Measurements from ENCODE around the gene AGTRAP. TPM values are rescaled to one million over a fixed set of nuclear protein-coding genes. Genes with fewer than 3 reads are reported as not detected.

AGTRAP gene
- total and polyA plus RNA-seq, 2 of the 4 experiments (the other 2 are of a cell fraction) = 21.5 to 57.7 TPM

DNA sequence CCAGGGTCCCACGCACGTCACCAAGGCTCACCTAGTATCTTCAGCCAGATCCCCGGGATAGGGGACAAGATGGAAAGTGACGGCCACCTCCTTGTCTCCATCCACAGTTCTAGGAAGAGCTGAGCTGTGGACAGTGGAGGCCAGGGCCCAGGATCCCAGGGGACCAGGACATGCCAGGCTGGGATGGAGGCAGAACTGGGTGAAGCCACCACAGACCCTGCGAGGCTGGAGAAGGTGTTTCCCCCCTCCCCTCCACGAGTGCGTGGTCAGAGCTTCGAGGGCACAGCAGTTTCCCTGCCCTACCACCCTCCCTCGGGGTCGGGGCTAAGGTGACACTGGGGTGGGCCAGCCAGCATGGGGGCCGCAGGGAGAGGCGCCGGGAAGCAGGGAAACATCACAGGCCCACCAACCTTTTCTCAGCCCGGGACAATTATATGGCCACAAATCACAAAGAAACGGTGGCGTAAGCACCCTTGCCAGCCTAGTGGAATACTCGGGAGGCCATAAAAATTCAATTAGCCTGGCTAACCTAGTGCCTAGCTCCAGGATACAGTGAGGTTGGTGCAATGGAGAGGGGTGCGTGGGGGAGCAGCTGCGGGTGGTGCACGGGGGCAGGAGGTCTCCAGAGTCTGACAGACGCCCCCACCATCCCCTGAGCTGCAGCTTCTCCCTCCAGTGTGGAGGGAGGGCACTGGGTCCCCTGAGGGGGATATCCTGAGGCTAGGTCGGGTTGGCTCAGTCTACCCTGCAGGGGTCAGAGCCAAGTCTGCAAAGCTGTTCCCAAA lies 31.1 kb upstream of the AGTRAP start:
- Histone ChIP-seq H3K4me3 (ENCODE audit: insufficient read depth, low read depth, low read length) (no peak overlapping the region), H2AK5ac (ENCODE audit: low read depth, low read length) (no peak overlapping the region), H2BK5ac (ENCODE audit: low read depth, low read length, poor library complexity, severe bottlenecking) (no peak overlapping the region), H3K18ac (ENCODE audit: low read depth, low read length) (no peak overlapping the region), H3K27ac (ENCODE audit: insufficient read depth, low read length) (no peak overlapping the region), H4K8ac (ENCODE audit: low read depth in 2 of 2, low read length in 2 of 2) (no peak overlapping the region), H3K9me3 (ENCODE audit: control insufficient read depth, insufficient read depth, low read length) (no peaks in the 10 kb centered on the region), H3K4ac (ENCODE audit: low read depth, low read length) (no peak overlapping the region), H4K91ac (ENCODE audit: insufficient read depth, low read depth, low read length) (no peak overlapping the region), H2BK15ac (ENCODE audit: low read depth, low read length) (no peak overlapping the region), H3K23ac (ENCODE audit: low read depth, low read length) (no peak overlapping the region), H3K79me1 (ENCODE audit: low read depth in 1 of 2, low read length in 2 of 2) (no peaks in the 10 kb centered on the region), H2BK20ac (ENCODE audit: low read depth, low read length) (no peak overlapping the region), H2AK9ac (replicated peaks; ENCODE audit: low read depth, low read length, poor library complexity) (no peak overlapping the region), H3K4me2 (ENCODE audit: low read depth, low read length) (no peak overlapping the region), H4K20me1 (ENCODE audit: insufficient read depth, low read length) (no peaks in the 10 kb centered on the region), H2AFZ (replicated peaks; ENCODE audit: low read length, poor library complexity) (no peak overlapping the region), H3K9me1 (ENCODE audit: insufficient read depth, low read length) (peaks cover 4% of the 10 kb centered on the region), H3K14ac (replicated peaks; ENCODE audit: low read depth, low read length) (no peak overlapping the region), H3K56ac (ENCODE audit: extremely low read depth, insufficient read depth, low read length) (no peak overlapping the region), H3K9ac (ENCODE audit: low read depth, low read length) (no peak overlapping the region), H4K5ac (ENCODE audit: low read depth, low read length) (no peak overlapping the region), H3K27me3 (ENCODE audit: control insufficient read depth, insufficient read depth, low read length) (peaks cover 53% of the 10 kb centered on the region), H2BK120ac (ENCODE audit: low read depth, low read length) (no peak overlapping the region), H3K4me1 (ENCODE audit: control insufficient read depth, insufficient read depth, low read length) (no peaks in the 10 kb centered on the region; the same call in 1 of the 2 replicates), H3K36me3 (ENCODE audit: control insufficient read depth, insufficient read depth, low read length) (no peaks in the 10 kb centered on the region)
- no CpG with 5 or more reads among the region's 22 CpGs for WGBS, 2 experiments (ENCODE audit: extremely low coverage in 2 of 2, insufficient read length in 1 of 2)
- TF ChIP-seq MAZ (IDR thresholded peaks at IDR 0.05; ENCODE audit: borderline replicate concordance, low read depth, low read length) (no peak), MXI1 (IDR thresholded peaks at IDR 0.05; ENCODE audit: borderline replicate concordance, low read depth, low read length) (no peak), CEBPB (IDR thresholded peaks at IDR 0.05; ENCODE audit: low read depth, low read length) (no peak), NFE2L2 (IDR thresholded peaks at IDR 0.05; ENCODE audit: low read depth, low read length) (no peak), CHD1 (IDR thresholded peaks at IDR 0.05; ENCODE audit: low read depth, low read length) (no peak), BHLHE40 (IDR thresholded peaks at IDR 0.05; ENCODE audit: low read depth, low read length) (no peak), RAD21 (IDR thresholded peaks at IDR 0.05; ENCODE audit: low read length) (no peak), RCOR1 (IDR thresholded peaks at IDR 0.05; ENCODE audit: insufficient replicate concordance, low read length) (no peak), POLR2A (IDR thresholded peaks at IDR 0.05; ENCODE audit: low read depth, low read length) (no peak)
- TF ChIP-seq, protein P1, sequence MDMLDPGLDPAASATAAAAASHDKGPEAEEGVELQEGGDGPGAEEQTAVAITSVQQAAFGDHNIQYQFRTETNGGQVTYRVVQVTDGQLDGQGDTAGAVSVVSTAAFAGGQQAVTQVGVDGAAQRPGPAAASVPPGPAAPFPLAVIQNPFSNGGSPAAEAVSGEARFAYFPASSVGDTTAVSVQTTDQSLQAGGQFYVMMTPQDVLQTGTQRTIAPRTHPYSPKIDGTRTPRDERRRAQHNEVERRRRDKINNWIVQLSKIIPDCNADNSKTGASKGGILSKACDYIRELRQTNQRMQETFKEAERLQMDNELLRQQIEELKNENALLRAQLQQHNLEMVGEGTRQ (IDR thresholded peaks at IDR 0.05; ENCODE audit: low read depth, low read length) = no peak
- in situ Hi-C loops (cut with MboI; ENCODE audit: low sequenced_read_pairs) (no loop called here), dilution Hi-C loops (cut with HindIII; ENCODE audit: low sequenced_read_pairs, unreplicated experiment) (no loop called here), intact Hi-C loops (cut with micrococcal nuclease) (no loop called here)
- ATAC-seq (ENCODE audit: low read depth) = no peak
- DNase-seq = no peak
- ChIA-PET CTCF (no interaction called here), POLR2A (ENCODE audit: unreplicated experiment) (no interaction called here)
- no TSS peak for BruUV-seq (replicated peaks)

Data from IMR-90 (cell line).